Spleen (tissue), 11 donors: ENCODE results near the gene FFAR4. TPM values are rescaled to one million over a fixed set of nuclear protein-coding genes. Genes with fewer than 3 reads are reported as not detected.

Experiments used
- DNase-seq: peaks from one replicate; pipeline ENCODE4 v3.0.0-alpha.2; 2020
- H3K27ac ChIP-seq, 8 donors: fragments of 200-600 bp; sonication (generic) in 7 of 8; 1 replicate in 4 of 8; 2 replicates in 4 of 8; pipeline versions ENCODE4 v1.5.0 to v1.8.0; 2016 to 2021; ENCODE audit warnings: inconsistent platforms in 4 of 8, mild to moderate bottlenecking in 4 of 8, moderate library complexity in 1 of 8
- H3K27me3 ChIP-seq, 7 donors: fragments of 200-600 bp; sonication (generic) in 6 of 7; replicated peaks in 1 of 7; 1 replicate in 4 of 7; 2 replicates in 3 of 7; pipeline versions ENCODE4 v1.5.0 to v1.8.0; 2016 to 2021; ENCODE audit warnings: inconsistent platforms in 3 of 7, mild to moderate bottlenecking in 1 of 7
- H3K36me3 ChIP-seq, 6 donors: fragments of 200-600 bp; sonication (generic) in 5 of 6; 1 replicate in 4 of 6; 2 replicates in 2 of 6; pipeline versions ENCODE4 v1.5.0 to v1.8.0; 2016 to 2021; ENCODE audit warnings: inconsistent platforms in 2 of 6
- H3K4me1 ChIP-seq, 6 donors: fragments of 200-600 bp; sonication (generic) in 5 of 6; 1 replicate in 3 of 6; 2 replicates in 3 of 6; pipeline versions ENCODE4 v1.5.0 to v1.8.0; 2016 to 2021; ENCODE audit warnings: inconsistent platforms in 3 of 6
- H3K4me3 ChIP-seq, 8 donors: fragments of 200-600 bp; sonication (generic) in 7 of 8; 1 replicate in 4 of 8; 2 replicates in 4 of 8; pipeline versions ENCODE4 v1.5.0 to v1.8.0; 2016 to 2021; ENCODE audit warnings: inconsistent platforms in 4 of 8, mild to moderate bottlenecking in 4 of 8, moderate library complexity in 2 of 8
- H3K9me3 ChIP-seq, 8 donors: fragments of 200-600 bp; sonication (generic) in 7 of 8; 1 replicate in 4 of 8; 2 replicates in 4 of 8; pipeline versions ENCODE4 v1.5.0 to v1.8.0; 2016 to 2021; ENCODE audit warnings: inconsistent platforms in 4 of 8
- CTCF ChIP-seq, 11 experiments: fragments of 200-600 bp in 7 of 11; fragments of 450-650 bp in 4 of 11; sonication (generic) in 4 of 11; IDR thresholded peaks in 8 of 11; conservative IDR thresholded peaks in 3 of 11; 1 replicate in 7 of 11; 2 replicates in 4 of 11; pipeline versions ENCODE4 v1.4.0 to v1.8.0; 2016 to 2021; ENCODE audit warnings: antibody characterized with exemption in 11 of 11, inconsistent platforms in 4 of 11, mild to moderate bottlenecking in 1 of 11
- POLR2A ChIP-seq, 3 donors: fragments of 450-650 bp; IDR thresholded peaks; one replicate each; pipeline ENCODE4 v1.5.1; 2017; ENCODE audit warnings: antibody characterized with exemption in 3 of 3, mild to moderate bottlenecking in 1 of 3
- POLR2AphosphoS5 ChIP-seq, 3 donors: sonication (generic); formaldehyde crosslinking; IDR thresholded peaks; one replicate each; pipeline ENCODE4 v1.5.1; 2017; ENCODE audit warnings: antibody characterized with exemption in 3 of 3
- WGBS, 5 donors: extraction: QIAGEN DNeasy Blood & Tissue Kit in 3 of 5; methylation state at CpG; one replicate each; pipeline versions ENCODE4 v1.1.5 to v1.1.7; 2013 to 2018; 5-methylcytosine and 5-hydroxymethylcytosine counted together
- intact Hi-C: fragments of 100-400 bp; cut with DNase I; formaldehyde crosslinking; loops from one replicate; pipeline ENCODE4 v1.15.0; 2023; ENCODE audit warnings: low total_unique reads
- polyA plus RNA-seq, 3 donors: library from polyadenylated mRNA; stranded (reverse); fragments of 200-250 nt; gene quantifications; one replicate each; pipeline ENCODE4 v1.2.1, GENCODE V29; 2013
- total RNA-seq, 7 donors: library from RNA; depleted of rRNA in 3 of 7; stranded (reverse); fragments of >200 nt in 3 of 7; fragmentation: NEBNext Ultra II Directional in 4 of 7; extraction: Animal tissue kit (Norgen Biotek cat#: 25700) in 4 of 7; gene quantifications; one replicate each; pipeline versions ENCODE4 v1.1.0 to v1.2.1, GENCODE V29; 2016 to 2021
- donor health status: healthy with polysubstance abuse.
- donor health status: DM: no; HTN: no; CAD: no; lungs with moderate emphysema.
- donor health status: DM: no; HTN: no; CAD: no.
- donor health status: Bipolar disorder and iron deficiency.
- donor health status: healthy.
- donor health status: DM: no; HTN: no; CAD: no.
- donor health status: DM: yes; HTN: yes; CAD: no.

The FFAR4 gene
- total and polyA plus RNA-seq, 10 donors = 0.02 to 0.13 (median 0.04) TPM; not detected in 6

DNA sequence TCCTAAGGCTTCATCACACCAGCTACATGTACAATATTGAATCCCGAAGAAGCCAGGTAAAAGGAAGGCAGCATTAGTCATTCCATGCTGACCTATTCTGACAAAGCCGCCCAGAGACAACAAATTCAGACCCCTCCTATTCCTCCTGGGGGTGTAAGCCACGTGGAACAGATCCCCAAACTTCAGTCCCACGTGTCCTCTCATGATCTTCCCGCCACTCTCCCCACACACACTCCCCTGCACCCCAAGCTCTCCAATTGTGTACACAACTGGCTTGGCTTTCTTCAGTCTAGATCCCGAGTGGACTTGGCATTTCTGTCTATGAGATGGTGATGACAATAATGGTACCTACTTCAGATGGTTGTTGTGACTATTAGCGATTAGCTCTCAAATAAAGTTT, 54.5 kb downstream of the FFAR4 start:
- DNase-seq = no peak
- H3K27me3 ChIP-seq = peaks cover 0 to 3% (median 0%) of the 10 kb centered on the region in 7 donors
- H3K4me1 ChIP-seq = peaks cover 0 to 13% (median under 1%) of the 10 kb centered on the region in 6 donors
- no peaks in the 10 kb centered on the region for H3K9me3 ChIP-seq
- H3K36me3 ChIP-seq = no peaks in the 10 kb centered on the region
- intact Hi-C loops = no loop called here
- no peak overlapping the region for H3K27ac ChIP-seq
- H3K4me3 ChIP-seq = no peak overlapping the region
- 67 to 82% (median 75%) methylated on average over 7 of the region's 7 CpGs for WGBS, 5 donors
- no peak for TF ChIP-seq CTCF (IDR thresholded peaks at IDR 0.05 in 8 of 11, conservative IDR thresholded peaks at IDR 0.05 in 3 of 11)
- TF ChIP-seq POLR2AphosphoS5 (IDR thresholded peaks at IDR 0.05) = no peak
- TF ChIP-seq POLR2A (IDR thresholded peaks at IDR 0.05) = no peak

DNA sequence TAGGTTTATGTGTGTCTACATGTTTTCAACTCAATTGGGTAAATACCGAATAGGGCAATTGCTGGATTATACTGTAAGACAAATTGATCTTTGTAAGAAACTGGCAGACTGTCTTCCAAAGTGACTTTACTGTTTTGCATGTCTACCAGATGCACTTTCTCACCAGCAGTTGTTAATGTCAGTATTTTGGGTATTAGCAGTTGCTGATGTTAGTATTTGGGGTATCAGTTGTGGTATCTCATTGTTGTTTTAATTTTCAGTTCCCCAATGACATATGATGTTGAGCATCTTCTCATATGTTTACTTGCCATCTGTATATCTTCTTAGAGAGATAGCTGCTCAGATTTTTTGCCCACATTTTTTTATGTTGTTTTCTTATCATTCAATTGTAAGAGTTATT, 56.5 kb downstream of the FFAR4 start:
- H3K4me3 ChIP-seq = no peak overlapping the region
- no peaks in the 10 kb centered on the region for H3K36me3 ChIP-seq
- no peak overlapping the region for H3K27ac ChIP-seq
- WGBS, 5 donors = 88 to 98% (median 96%) methylated on average over 1 of the region's 1 CpG
- no peak for DNase-seq
- H3K4me1 ChIP-seq = no peaks in the 10 kb centered on the region
- H3K9me3 ChIP-seq = no peaks in the 10 kb centered on the region
- no peak for TF ChIP-seq CTCF (IDR thresholded peaks at IDR 0.05 in 8 of 11, conservative IDR thresholded peaks at IDR 0.05 in 3 of 11)
- TF ChIP-seq POLR2A (IDR thresholded peaks at IDR 0.05) = no peak
- TF ChIP-seq POLR2AphosphoS5 (IDR thresholded peaks at IDR 0.05) = no peak
- intact Hi-C loops = no loop called here
- H3K27me3 ChIP-seq = peaks cover 0 to 3% (median 0%) of the 10 kb centered on the region in 7 donors

DNA sequence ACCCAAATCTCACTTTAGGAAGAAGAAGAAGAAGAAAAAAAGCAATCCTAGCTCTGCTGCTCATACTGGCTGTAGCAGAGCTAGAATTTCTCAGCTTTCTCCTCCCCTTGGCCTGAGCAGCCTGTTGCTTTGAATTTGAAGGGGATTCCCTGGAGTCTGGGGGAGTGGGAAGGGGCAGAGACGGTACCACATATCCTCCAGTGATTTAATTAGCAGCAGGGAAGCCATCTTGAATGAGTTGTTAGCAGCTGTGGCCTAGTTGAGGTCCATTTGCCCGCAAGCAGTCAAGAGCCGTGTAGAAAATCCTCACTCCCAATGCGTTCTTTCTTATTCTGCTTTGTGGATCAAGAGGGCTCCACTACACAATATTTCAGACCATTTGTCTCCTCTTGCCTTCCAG, 62.4 kb downstream of the FFAR4 start:
- TF ChIP-seq POLR2AphosphoS5 (IDR thresholded peaks at IDR 0.05) = no peak
- no peak for TF ChIP-seq POLR2A (IDR thresholded peaks at IDR 0.05)
- no peak for TF ChIP-seq CTCF (IDR thresholded peaks at IDR 0.05 in 8 of 11, conservative IDR thresholded peaks at IDR 0.05 in 3 of 11)
- intact Hi-C loops = no loop called here
- Histone ChIP-seq H3K36me3 (no peaks in the 10 kb centered on the region), H3K27me3 (peaks cover 0 to 15% (median 0%) of the 10 kb centered on the region in 7 donors), H3K27ac (no peak overlapping the region), H3K4me1 (no peaks in the 10 kb centered on the region), H3K9me3 (no peaks in the 10 kb centered on the region), H3K4me3 (no peak overlapping the region)
- WGBS, 5 donors = 86 to 90% (median 86%) methylated on average over 4 of the region's 4 CpGs
- no peak for DNase-seq

GRCh38 chr10:93629647-93630305, 63.3 kb downstream of the FFAR4 start:
- H3K27me3 ChIP-seq = peaks cover 0 to 20% (median 0%) of the 10 kb centered on the region in 7 donors
- TF ChIP-seq POLR2AphosphoS5 (IDR thresholded peaks at IDR 0.05) = no peak
- TF ChIP-seq CTCF (IDR thresholded peaks at IDR 0.05 in 8 of 11, conservative IDR thresholded peaks at IDR 0.05 in 3 of 11) = no peak
- TF ChIP-seq POLR2A (IDR thresholded peaks at IDR 0.05) = no peak
- intact Hi-C loops = no loop called here
- H3K27ac ChIP-seq = no peak overlapping the region
- no peaks in the 10 kb centered on the region for H3K36me3 ChIP-seq
- H3K4me1 ChIP-seq = no peaks in the 10 kb centered on the region
- no peaks in the 10 kb centered on the region for H3K9me3 ChIP-seq
- no peak for DNase-seq
- no peak overlapping the region for H3K4me3 ChIP-seq
- 70 to 76% (median 72%) methylated on average over 7 of the region's 7 CpGs for WGBS, 5 donors
